ENCODE data around the gene KCNB1. TPM values are rescaled to one million over a fixed set of nuclear protein-coding genes. Genes with fewer than 3 reads are reported as not detected.

KCNB1 gene
- total and polyA plus RNA-seq, 4 donors = under 0.01 to 3.4 (median 1.4) TPM

DNA sequence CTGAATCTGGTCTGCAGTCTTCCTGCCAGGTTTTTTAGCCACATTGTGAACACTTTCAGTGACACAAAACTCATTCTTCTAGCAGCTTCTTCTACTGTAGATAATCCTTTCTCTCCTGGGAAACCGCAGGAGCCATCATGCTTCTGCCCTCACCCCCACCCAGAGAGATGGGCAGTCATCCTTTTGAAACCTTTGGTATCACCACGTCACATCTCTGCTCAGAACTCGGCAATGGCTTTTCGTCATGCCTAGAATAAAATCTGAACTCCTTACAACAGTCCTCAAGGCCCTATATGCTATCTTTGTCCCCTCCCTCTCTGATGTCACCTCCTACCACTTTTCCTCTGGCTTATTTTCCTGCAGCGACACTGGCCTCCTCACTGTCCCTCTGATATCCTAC lies 158.2 kb downstream of the KCNB1 start:
- H3K9me3 ChIP-seq (ENCODE audit: control insufficient read depth in 4 of 4, low read length in 3 of 4) = no peaks in the 10 kb centered on the region
- peaks cover 0 to 1% (median 0%) of the 10 kb centered on the region in 4 donors for H3K4me1 ChIP-seq (ENCODE audit: control insufficient read depth in 4 of 4, insufficient read depth in 4 of 4, low read length in 3 of 4)
- no peak overlapping the region for H3K9ac ChIP-seq (ENCODE audit: low read depth in 1 of 2, low read length in 2 of 2)
- WGBS = 77% methylated on average over 5 of the region's 5 CpGs
- H3K27ac ChIP-seq (ENCODE audit: low read depth in 1 of 2, low read length in 2 of 2) = no peak overlapping the region
- no peak overlapping the region for H3K4me3 ChIP-seq (ENCODE audit: low read depth in 1 of 3, low read length in 3 of 3)
- DNase-seq (ENCODE audit: low spot score) = no peak
- peaks cover 0 to 3% (median 2%) of the 10 kb centered on the region in 4 donors for H3K27me3 ChIP-seq (ENCODE audit: control insufficient read depth in 4 of 4, insufficient read depth in 4 of 4, low read length in 3 of 4)
- TF ChIP-seq FOXA2 (IDR thresholded peaks at IDR 0.05) (no peak), FOXA1 (IDR thresholded peaks at IDR 0.05) (no peak), YY1 (IDR thresholded peaks at IDR 0.05) (no peak), NR2F2 (IDR thresholded peaks at IDR 0.05) (no peak), JUND (IDR thresholded peaks at IDR 0.05) (no peak), EGR1 (IDR thresholded peaks at IDR 0.05; ENCODE audit: low read depth in 2 of 2) (no peak), MAX (IDR thresholded peaks at IDR 0.05) (no peak), ATF3 (IDR thresholded peaks at IDR 0.05) (no peak), HNF4G (IDR thresholded peaks at IDR 0.05) (no peak), HNF4A (conservative IDR thresholded peaks at IDR 0.05) (no peak), REST (IDR thresholded peaks at IDR 0.05) (no peak), GABPA (IDR thresholded peaks at IDR 0.05 in 1 of 2, conservative IDR thresholded peaks at IDR 0.05 in 1 of 2) (no peak), TAF1 (conservative IDR thresholded peaks at IDR 0.05) (no peak), RAD21 (IDR thresholded peaks at IDR 0.05) (no peak), SP1 (IDR thresholded peaks at IDR 0.05) (no peak), RXRA (IDR thresholded peaks at IDR 0.05) (no peak)
- TF ChIP-seq, protein P1, sequence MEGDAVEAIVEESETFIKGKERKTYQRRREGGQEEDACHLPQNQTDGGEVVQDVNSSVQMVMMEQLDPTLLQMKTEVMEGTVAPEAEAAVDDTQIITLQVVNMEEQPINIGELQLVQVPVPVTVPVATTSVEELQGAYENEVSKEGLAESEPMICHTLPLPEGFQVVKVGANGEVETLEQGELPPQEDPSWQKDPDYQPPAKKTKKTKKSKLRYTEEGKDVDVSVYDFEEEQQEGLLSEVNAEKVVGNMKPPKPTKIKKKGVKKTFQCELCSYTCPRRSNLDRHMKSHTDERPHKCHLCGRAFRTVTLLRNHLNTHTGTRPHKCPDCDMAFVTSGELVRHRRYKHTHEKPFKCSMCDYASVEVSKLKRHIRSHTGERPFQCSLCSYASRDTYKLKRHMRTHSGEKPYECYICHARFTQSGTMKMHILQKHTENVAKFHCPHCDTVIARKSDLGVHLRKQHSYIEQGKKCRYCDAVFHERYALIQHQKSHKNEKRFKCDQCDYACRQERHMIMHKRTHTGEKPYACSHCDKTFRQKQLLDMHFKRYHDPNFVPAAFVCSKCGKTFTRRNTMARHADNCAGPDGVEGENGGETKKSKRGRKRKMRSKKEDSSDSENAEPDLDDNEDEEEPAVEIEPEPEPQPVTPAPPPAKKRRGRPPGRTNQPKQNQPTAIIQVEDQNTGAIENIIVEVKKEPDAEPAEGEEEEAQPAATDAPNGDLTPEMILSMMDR (IDR thresholded peaks at IDR 0.05; ENCODE audit: low read depth, low read length, missing input control) = no peak
- TF ChIP-seq, protein P2, sequence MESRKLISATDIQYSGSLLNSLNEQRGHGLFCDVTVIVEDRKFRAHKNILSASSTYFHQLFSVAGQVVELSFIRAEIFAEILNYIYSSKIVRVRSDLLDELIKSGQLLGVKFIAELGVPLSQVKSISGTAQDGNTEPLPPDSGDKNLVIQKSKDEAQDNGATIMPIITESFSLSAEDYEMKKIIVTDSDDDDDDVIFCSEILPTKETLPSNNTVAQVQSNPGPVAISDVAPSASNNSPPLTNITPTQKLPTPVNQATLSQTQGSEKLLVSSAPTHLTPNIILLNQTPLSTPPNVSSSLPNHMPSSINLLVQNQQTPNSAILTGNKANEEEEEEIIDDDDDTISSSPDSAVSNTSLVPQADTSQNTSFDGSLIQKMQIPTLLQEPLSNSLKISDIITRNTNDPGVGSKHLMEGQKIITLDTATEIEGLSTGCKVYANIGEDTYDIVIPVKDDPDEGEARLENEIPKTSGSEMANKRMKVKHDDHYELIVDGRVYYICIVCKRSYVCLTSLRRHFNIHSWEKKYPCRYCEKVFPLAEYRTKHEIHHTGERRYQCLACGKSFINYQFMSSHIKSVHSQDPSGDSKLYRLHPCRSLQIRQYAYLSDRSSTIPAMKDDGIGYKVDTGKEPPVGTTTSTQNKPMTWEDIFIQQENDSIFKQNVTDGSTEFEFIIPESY (IDR thresholded peaks at IDR 0.05) = no peak
- no peaks in the 10 kb centered on the region for H3K36me3 ChIP-seq (ENCODE audit: control insufficient read depth in 4 of 4, insufficient read depth in 3 of 4, low read depth in 1 of 4, low read length in 3 of 4)
